Naive thymus-derived CD4-positive, alpha-beta T cell (primary cell): Measurements from ENCODE around the gene PRMT5. TPM values are rescaled to one million over a fixed set of nuclear protein-coding genes. Genes with fewer than 3 reads are reported as not detected.

Experiments
- ATAC-seq: fragments of 150-1000 bp; cut with Tn5 transposase; 2 replicates; pipeline ENCODE4 v1.10.0; 2021; ENCODE audit warnings: mild to moderate bottlenecking, moderate library complexity
- CTCF ChIA-PET: fragments of 350-600 bp; sonication (Branson Sonifier 250); formaldehyde crosslinking; loops from one replicate; lab custom pipeline; 2021; ENCODE audit warnings: antibody characterized with exemption; lab: Charles Lee
- POLR2A ChIA-PET: fragments of 350-600 bp; sonication (Branson Sonifier 250); formaldehyde crosslinking; loops from one replicate; lab custom pipeline; 2021; ENCODE audit warnings: antibody characterized with exemption, inconsistent platforms; lab: Charles Lee
- DNase-seq, 9 donors: peaks; one replicate each; pipeline versions ENCODE4 v3.0.0 to v3.0.0-alpha.2; 2020 to 2022; ENCODE audit warnings: mixed read lengths in 1 of 9
- H3K27ac ChIP-seq: one replicate; pipeline ENCODE4 v1.7.0; 2013; ENCODE audit warnings: mild to moderate bottlenecking, low read depth, low read length, moderate library complexity
- H3K27me3 ChIP-seq, 2 donors: one replicate each; pipeline ENCODE4 v1.7.0; 2013; ENCODE audit warnings: low read length in 2 of 2, mild to moderate bottlenecking in 2 of 2, moderate library complexity in 2 of 2; ENCODE audit not compliant: control insufficient read depth in 2 of 2, insufficient read depth in 2 of 2
- H3K36me3 ChIP-seq, 3 experiments: 1 replicate in 2 of 3; 2 replicates in 1 of 3; pipeline ENCODE4 v1.7.0; 2013; ENCODE audit warnings: low read length in 3 of 3, mild to moderate bottlenecking in 3 of 3, moderate library complexity in 1 of 3; ENCODE audit not compliant: insufficient read depth in 3 of 3, control insufficient read depth in 2 of 3
- H3K4me1 ChIP-seq, 2 donors: one replicate each; pipeline ENCODE4 v1.7.0; 2013; ENCODE audit warnings: low read length in 2 of 2, mild to moderate bottlenecking in 2 of 2, moderate library complexity in 1 of 2; ENCODE audit not compliant: control insufficient read depth in 2 of 2, insufficient read depth in 2 of 2
- H3K4me3 ChIP-seq: 2 replicates; pipeline ENCODE4 v1.7.0; 2013; ENCODE audit warnings: mild to moderate bottlenecking, low read length
- H3K9me3 ChIP-seq, 3 experiments: 1 replicate in 2 of 3; 2 replicates in 1 of 3; pipeline ENCODE4 v1.7.0; 2013; ENCODE audit warnings: low read length in 3 of 3; ENCODE audit not compliant: control insufficient read depth in 2 of 3
- H3K27ac Mint-ChIP-seq, 9 donors: one replicate each; pipeline ENCODE4 v1.8.0; 2020 to 2022; ENCODE audit warnings: mixed read lengths in 9 of 9, mild to moderate bottlenecking in 8 of 9, moderate library complexity in 5 of 9, inconsistent platforms in 2 of 9
- H3K27me3 Mint-ChIP-seq, 5 donors: one replicate each; pipeline ENCODE4 v1.8.0; 2021 to 2022; ENCODE audit warnings: mixed read lengths in 5 of 5, mild to moderate bottlenecking in 1 of 5
- H3K36me3 Mint-ChIP-seq, 5 donors: one replicate each; pipeline ENCODE4 v1.8.0; 2020 to 2022; ENCODE audit warnings: mixed read lengths in 5 of 5, mild to moderate bottlenecking in 3 of 5, inconsistent platforms in 1 of 5
- H3K4me1 Mint-ChIP-seq, 7 donors: one replicate each; pipeline ENCODE4 v1.8.0; 2020 to 2022; ENCODE audit warnings: mixed read lengths in 7 of 7, mild to moderate bottlenecking in 3 of 7, inconsistent platforms in 1 of 7
- H3K4me3 Mint-ChIP-seq, 10 donors: one replicate each; pipeline ENCODE4 v1.8.0; 2020 to 2022; ENCODE audit warnings: mild to moderate bottlenecking in 10 of 10, mixed read lengths in 10 of 10, moderate library complexity in 6 of 10, inconsistent platforms in 2 of 10
- H3K9me3 Mint-ChIP-seq, 11 donors: one replicate each; pipeline ENCODE4 v1.8.0; 2020 to 2022; ENCODE audit warnings: mixed read lengths in 11 of 11, mild to moderate bottlenecking in 4 of 11, inconsistent platforms in 1 of 11, moderate library complexity in 1 of 11
- intact Hi-C, 2 donors: fragments of 100-400 bp; cut with micrococcal nuclease; formaldehyde crosslinking; loops; one replicate each; pipeline ENCODE4 v1.15.1; 2023
- polyA plus RNA-seq, 2 donors: library from polyadenylated mRNA; unstranded; fragments of 300-500 nt; fragmentation: Illumina TruSeq; gene quantifications; one replicate each; pipeline ENCODE4 v1.2.3, GENCODE V29; 2021
- total RNA-seq, 6 experiments: library from RNA in 5 of 6; stranded (reverse) in 5 of 6; gene quantifications; 1 replicate in 5 of 6; 2 replicates in 1 of 6; pipeline ENCODE4 v1.2.3 and lab custom pipeline; 2021 to 2026

PRMT5 gene
- total and polyA plus RNA-seq, 7 experiments from 2014 or later: 24.9 to 82.8 (median 36.3) TPM

DNA sequence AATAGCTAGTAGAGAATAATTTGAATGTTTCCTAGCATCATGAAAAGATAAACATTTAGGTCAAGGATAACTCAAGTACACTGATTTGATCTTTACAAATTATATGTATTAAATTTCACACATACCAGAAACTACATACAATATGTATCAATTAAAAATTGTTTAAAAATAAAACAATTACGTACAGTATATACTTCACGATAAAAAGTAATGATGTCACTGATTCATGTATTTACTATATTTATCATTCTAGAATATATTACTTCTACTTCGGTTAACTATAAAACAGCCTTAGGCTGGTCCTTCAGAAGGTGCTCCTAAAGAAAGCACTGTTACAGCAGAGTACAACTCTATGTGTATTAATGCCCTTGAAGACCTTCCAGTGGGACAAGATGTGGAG, 21.7 kb downstream of the PRMT5 start:
- CTCF ChIA-PET: interaction anchor here (0.6 to 1.3 kb wide), 2 partner anchors 35 to 643 kb away, joined by 4 to 5 read pairs; no protein-coding TSS in a partner anchor
- Histone ChIP-seq H3K9me3 (no peaks in the 10 kb centered on the region), H3K27ac (no peak overlapping the region), H3K4me1 (no peaks in the 10 kb centered on the region), H3K4me3 (no peak overlapping the region), H3K27me3 (no peaks in the 10 kb centered on the region), H3K36me3 (peaks cover 32 to 88% (median 41%) of the 10 kb centered on the region in 3 experiments)
- DNase-seq (no peak), ATAC-seq (no peak)
- Mint-ChIP-seq H3K9me3 (no peaks in the 10 kb centered on the region), H3K4me1 (peaks cover 12 to 29% (median 22%) of the 10 kb centered on the region in 7 donors), H3K36me3 (peaks cover 26 to 55% (median 31%) of the 10 kb centered on the region in 5 donors), H3K4me3 (no peak overlapping the region), H3K27me3 (no peaks in the 10 kb centered on the region), H3K27ac (no peak overlapping the region)
- intact Hi-C loops: no loop called here
- POLR2A ChIA-PET: interaction anchor here (0.6 to 1.6 kb wide), 5 partner anchors 8 to 26 kb away, joined by 4 to 8 read pairs (median 5); partner anchors contain the start of gene PRMT5

GRCh38 chr14:22906073-22906472, 23.1 kb downstream of the PRMT5 start:
- DNase-seq: no peak
- H3K4me3 ChIP-seq: no peak overlapping the region
- POLR2A ChIA-PET: no interaction called here
- Mint-ChIP-seq H3K27ac (peak overlapping the region in 2 of 9 donors; percentile 21 to 56), H3K4me1 (peaks cover 9 to 16% (median 11%) of the 10 kb centered on the region in 7 donors), H3K27me3 (no peaks in the 10 kb centered on the region), H3K4me3 (no peak overlapping the region), H3K36me3 (peaks cover 30 to 61% (median 36%) of the 10 kb centered on the region in 5 donors), H3K9me3 (no peaks in the 10 kb centered on the region)
- peaks cover 40 to 90% (median 43%) of the 10 kb centered on the region in 3 experiments for H3K36me3 ChIP-seq
- H3K9me3 ChIP-seq: no peaks in the 10 kb centered on the region
- CTCF ChIA-PET: no interaction called here
- H3K27ac ChIP-seq: no peak overlapping the region
- H3K27me3 ChIP-seq: no peaks in the 10 kb centered on the region
- intact Hi-C loops: no loop called here
- ATAC-seq: no peak
- no peaks in the 10 kb centered on the region for H3K4me1 ChIP-seq

GRCh38 chr14:22905627-22906026, 23.5 kb downstream of the PRMT5 start:
- DNase-seq: no peak
- Mint-ChIP-seq H3K4me1 (peaks cover 8 to 17% (median 13%) of the 10 kb centered on the region in 7 donors), H3K9me3 (no peaks in the 10 kb centered on the region), H3K27ac (peak overlapping the region in 2 of 9 donors; percentile 22 to 56), H3K4me3 (no peak overlapping the region), H3K36me3 (peaks cover 30 to 62% (median 41%) of the 10 kb centered on the region in 5 donors), H3K27me3 (no peaks in the 10 kb centered on the region)
- Histone ChIP-seq H3K4me3 (no peak overlapping the region), H3K36me3 (peaks cover 40 to 91% (median 44%) of the 10 kb centered on the region in 3 experiments), H3K27ac (no peak overlapping the region), H3K4me1 (no peaks in the 10 kb centered on the region), H3K9me3 (no peaks in the 10 kb centered on the region), H3K27me3 (no peaks in the 10 kb centered on the region)
- intact Hi-C loops: no loop called here
- ChIA-PET CTCF (interaction anchor here (1.0 kb wide), 1 partner anchor 51 kb away, joined by 3 read pairs; no protein-coding TSS in a partner anchor), POLR2A (interaction anchor here (0.9 kb wide), 1 partner anchor 190 kb away, joined by 3 read pairs; the partner anchor contains the start of genes ACIN1 and C14orf119)
- ATAC-seq: no peak

- ATAC-seq (no peak), DNase-seq (no peak)
- no peak overlapping the region for H3K4me3 Mint-ChIP-seq
- H3K27ac ChIP-seq: no peak overlapping the region
- H3K4me1 ChIP-seq: peaks cover 0 to 4% of the 10 kb centered on the region in 2 donors
- no peak overlapping the region for H3K4me3 ChIP-seq
- no peaks in the 10 kb centered on the region for H3K27me3 ChIP-seq
- no peaks in the 10 kb centered on the region for H3K27me3 Mint-ChIP-seq
- H3K36me3 Mint-ChIP-seq: peaks cover 30 to 58% (median 35%) of the 10 kb centered on the region in 5 donors
- H3K9me3 Mint-ChIP-seq: no peaks in the 10 kb centered on the region
- ChIA-PET POLR2A (interaction anchor here (0.7 to 0.9 kb wide), 3 partner anchors 13 to 31 kb away, joined by 3 to 4 read pairs (median 3); partner anchors contain the start of gene RBM23), CTCF (interaction anchor here (0.7 to 4.9 kb wide), 5 partner anchors 14 to 69 kb away, joined by 3 to 42 read pairs (median 4); partner anchors contain the start of genes HAUS4 and LRP10)
- intact Hi-C loops: loop anchor here (5.0 kb wide), 2 partner anchors 246 to 251 kb away; no protein-coding TSS in a partner anchor
- peaks cover 10 to 17% (median 15%) of the 10 kb centered on the region in 7 donors for H3K4me1 Mint-ChIP-seq
- H3K9me3 ChIP-seq: no peaks in the 10 kb centered on the region
- H3K36me3 ChIP-seq: peaks cover 31 to 77% (median 44%) of the 10 kb centered on the region in 3 experiments
- H3K27ac Mint-ChIP-seq: peak overlapping the region in 1 of 9 donors; percentile 28
Measured at GRCh38 chr14:22903742-22904087, 25.5 kb downstream of the PRMT5 start.

- peaks cover 0 to 4% of the 10 kb centered on the region in 2 donors for H3K4me1 ChIP-seq
- H3K4me3 Mint-ChIP-seq: no peak overlapping the region
- no peak for DNase-seq
- ChIA-PET POLR2A (interaction anchor here (1.2 to 1.4 kb wide), 4 partner anchors 15 to 332 kb away, joined by 3 to 6 read pairs (median 4); partner anchors contain the start of gene REM2), CTCF (interaction anchor here (1.3 to 4.9 kb wide), 5 partner anchors 10 to 345 kb away, joined by 3 to 42 read pairs (median 11); partner anchors contain the start of gene LRP10)
- H3K9me3 ChIP-seq: no peaks in the 10 kb centered on the region
- H3K36me3 ChIP-seq: peaks cover 31 to 64% (median 44%) of the 10 kb centered on the region in 3 experiments
- H3K27me3 ChIP-seq: no peaks in the 10 kb centered on the region
- H3K36me3 Mint-ChIP-seq: peaks cover 30 to 56% (median 33%) of the 10 kb centered on the region in 5 donors
- peak overlapping the region in 2 of 9 donors; percentile 50 to 63 for H3K27ac Mint-ChIP-seq
- H3K4me1 Mint-ChIP-seq: peaks cover 12 to 24% (median 16%) of the 10 kb centered on the region in 7 donors
- no peak overlapping the region for H3K4me3 ChIP-seq
- no peak for ATAC-seq
- H3K27ac ChIP-seq: no peak overlapping the region
- no peaks in the 10 kb centered on the region for H3K27me3 Mint-ChIP-seq
- intact Hi-C loops: loop anchor here (5.0 kb wide), 2 partner anchors 244 to 249 kb away; no protein-coding TSS in a partner anchor
- no peaks in the 10 kb centered on the region for H3K9me3 Mint-ChIP-seq
Measured at GRCh38 chr14:22901799-22902198, 27.4 kb downstream of the PRMT5 start.

DNA sequence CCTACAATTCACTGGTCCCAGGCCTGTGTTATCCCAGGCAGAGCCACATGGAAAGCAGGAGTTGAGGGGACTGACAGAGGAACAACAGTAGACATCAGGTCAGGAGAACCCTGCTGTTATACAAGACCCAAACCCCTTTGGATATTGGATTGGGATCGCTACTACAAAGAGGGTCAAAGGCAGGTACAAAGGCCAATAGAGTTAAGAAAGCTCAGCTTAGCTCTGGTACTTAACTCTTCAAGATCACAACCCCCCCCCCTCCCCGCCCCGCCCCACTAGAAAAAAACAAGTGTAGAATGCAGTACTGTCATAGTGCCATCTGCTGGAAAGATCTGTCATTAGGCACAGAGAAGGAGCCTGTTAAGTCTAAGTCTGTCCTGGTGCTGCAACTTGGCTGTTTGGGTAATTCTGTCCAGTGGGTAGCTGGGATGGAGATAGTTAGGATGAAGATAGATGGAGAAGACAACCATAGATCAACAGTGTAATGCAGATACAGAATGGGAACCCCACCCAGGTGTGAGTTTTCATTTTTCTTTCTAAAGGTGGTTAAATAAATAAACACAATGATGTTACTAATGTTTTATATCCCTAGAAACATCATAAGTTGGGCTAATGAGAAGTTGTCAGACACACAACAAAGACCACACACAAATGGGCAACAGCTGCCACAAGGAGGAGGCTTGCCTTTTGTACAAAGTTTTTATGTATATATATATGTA, 28.9 kb downstream of the PRMT5 start:
- Histone ChIP-seq H3K4me1 (peaks cover 0 to 4% of the 10 kb centered on the region in 2 donors), H3K36me3 (peaks cover 24 to 50% (median 29%) of the 10 kb centered on the region in 3 experiments), H3K4me3 (no peak overlapping the region), H3K27ac (peak overlapping the region; percentile 15), H3K27me3 (no peaks in the 10 kb centered on the region), H3K9me3 (no peaks in the 10 kb centered on the region)
- H3K4me1 Mint-ChIP-seq: peaks cover 10 to 24% (median 15%) of the 10 kb centered on the region in 7 donors
- POLR2A ChIA-PET: interaction anchor here (0.6 to 1.9 kb wide), 12 partner anchors 12 to 334 kb away, joined by 3 to 8 read pairs (median 4); partner anchors contain the start of genes OXA1L and RBM23
- H3K27me3 Mint-ChIP-seq: no peaks in the 10 kb centered on the region
- no peak overlapping the region for H3K4me3 Mint-ChIP-seq
- CTCF ChIA-PET: interaction anchor here (0.6 to 4.9 kb wide), 21 partner anchors 10 to 344 kb away, joined by 3 to 42 read pairs (median 4); partner anchors contain the start of genes LRP10, RBM23 and REM2
- DNase-seq: peak in 7 of 9 donors; percentile 41 to 72 (median 66)
- intact Hi-C loops: loop anchor here (1.0 to 5.0 kb wide), 8 partner anchors 13 to 330 kb away; no protein-coding TSS in a partner anchor
- peaks cover 19 to 42% (median 25%) of the 10 kb centered on the region in 5 donors for H3K36me3 Mint-ChIP-seq
- ATAC-seq: peak; percentile 94
- H3K9me3 Mint-ChIP-seq: no peaks in the 10 kb centered on the region
- peak overlapping the region in 8 of 9 donors; percentile 0 to 58 (median 35) for H3K27ac Mint-ChIP-seq
